Heart left ventricle (tissue), 16 donors: Measurements from ENCODE around the gene KNG1. TPM values are rescaled to one million over a fixed set of nuclear protein-coding genes. Genes with fewer than 3 reads are reported as not detected.

Experiments
- ATAC-seq, 4 donors: fragments of 200-7000 bp; cut with Tn5 transposase; one replicate each; pipeline ENCODE4 v1.9.1; 2020 to 2022; ENCODE audit warnings: moderate library complexity in 4 of 4, mild to moderate bottlenecking in 3 of 4, moderate number of reproducible peaks in 1 of 4
- DNase-seq, 5 donors: peaks; one replicate each; pipeline ENCODE4 v3.0.0-alpha.2; 2020
- H3K27ac ChIP-seq, 12 donors: fragments of 200-600 bp; sonication (generic) in 4 of 12; one replicate each; pipeline versions ENCODE4 v1.5.0 to v1.8.0; 2016 to 2022; ENCODE audit warnings: mild to moderate bottlenecking in 2 of 12
- H3K27me3 ChIP-seq, 9 donors: fragments of 200-600 bp; sonication (generic) in 2 of 9; one replicate each; pipeline versions ENCODE4 v1.5.1 to v1.8.0; 2016 to 2022; ENCODE audit warnings: mild to moderate bottlenecking in 3 of 9
- H3K36me3 ChIP-seq, 9 donors: fragments of 200-600 bp; sonication (generic) in 2 of 9; one replicate each; pipeline versions ENCODE4 v1.5.0 to v1.8.0; 2018 to 2022; ENCODE audit warnings: mild to moderate bottlenecking in 2 of 9
- H3K4me1 ChIP-seq, 12 donors: fragments of 200-600 bp; sonication (generic) in 4 of 12; one replicate each; pipeline versions ENCODE4 v1.5.0 to v1.8.0; 2016 to 2022; ENCODE audit warnings: mild to moderate bottlenecking in 3 of 12
- H3K4me3 ChIP-seq, 12 donors: fragments of 200-600 bp; sonication (generic) in 4 of 12; one replicate each; pipeline versions ENCODE4 v1.5.0 to v1.8.0; 2017 to 2022; ENCODE audit warnings: mild to moderate bottlenecking in 9 of 12, moderate library complexity in 4 of 12
- H3K9me3 ChIP-seq, 12 donors: fragments of 200-600 bp; sonication (generic) in 4 of 12; one replicate each; pipeline versions ENCODE4 v1.5.0 to v1.8.0; 2016 to 2022; ENCODE audit warnings: mild to moderate bottlenecking in 1 of 12
- CTCF ChIP-seq, 12 donors: fragments of 200-600 bp; sonication (generic) in 4 of 12; IDR thresholded peaks; one replicate each; pipeline versions ENCODE4 v1.5.0 to v1.8.0; 2018 to 2022; ENCODE audit warnings: antibody characterized with exemption in 12 of 12, mild to moderate bottlenecking in 5 of 12
- POLR2A ChIP-seq, 2 donors: fragments of 450-650 bp; IDR thresholded peaks; one replicate each; pipeline ENCODE4 v1.6.1; 2017; ENCODE audit warnings: antibody characterized with exemption in 2 of 2, mild to moderate bottlenecking in 2 of 2, moderate library complexity in 2 of 2
- WGBS, 4 donors: extraction: QIAGEN DNeasy Blood & Tissue Kit in 2 of 4; methylation state at CpG; one replicate each; pipeline versions ENCODE4 v1.1.5 to v1.1.7; 2013 to 2018; 5-methylcytosine and 5-hydroxymethylcytosine counted together
- intact Hi-C, 10 donors: fragments of 100-400 bp; cut with DNase I; formaldehyde crosslinking; loops; one replicate each; pipeline versions ENCODE4 v1.11.1 to v1.14.2; 2022
- long read RNA-seq, 3 donors: library from polyadenylated mRNA; unstranded; transcript quantifications; one replicate each; pipeline ENCODE4 v2.0.0, GENCODE V29; 2020 to 2021
- polyA plus RNA-seq, 2 donors: library from polyadenylated mRNA; stranded (reverse); fragments of 200-250 nt; gene quantifications; one replicate each; pipeline ENCODE4 v1.2.3, GENCODE V29; 2013
- total RNA-seq, 9 donors: library from RNA; depleted of rRNA in 2 of 9; stranded (reverse); fragments of >200 nt in 2 of 9; fragmentation: NEBNext Ultra II Directional in 3 of 9; extraction: Animal tissue kit (Norgen Biotek cat#: 25700) in 3 of 9; gene quantifications; one replicate each; pipeline versions ENCODE4 v1.1.0 to v1.2.4, GENCODE V29; 2016 to 2023
- donor health status: ischemic (EF 13 %, LVEDD 7.1; RV severe dilation, severe dysfunction).
- donor health status: healthy with polysubstance abuse.
- donor health status: DM: no; HTN: yes; CAD: no.
- donor health status: DM: no; HTN: no; CAD: no.
- donor health status: ischemic (EF 25% LVEDD 6.9; RV normal size, moderate dysfunction).
- donor health status: ischemic (EF 25% LVEDD 5.7; RV mildly dilated, moderate dysfunction).
- donor health status: healthy.
- donor health status: DM: yes; HTN: yes; CAD: no.
- donor health status: ischemic (EF 35%, LVEDD 5.7; RV mildly dilated, moderate dysfunction).
- donor health status: nonischemic (EF 11% LVEDD 7.7; RV severe dilation, severe dysfunction).
- donor health status: DM: yes; HTN: yes; CAD: no.
- donor health status: PGD.
- donor health status: ischemic (EF 29% LVEDD 5.4; RV normal size, mild dysfunction).
- donor health status: nonischemic (EF 23%, LVEDD 6.1; RV moderate dilation, normal function).

Gene KNG1
- total RNA-seq, result 1 to 10 TPM in 1 of 9 donors, under 1 TPM in 4, not detected in 4; 0.17 to 1.0 (median 0.24) TPM
- under 1 TPM in 1 of 2 donors, not detected in 1; 0.11 TPM for polyA plus RNA-seq
- long read RNA-seq, donor 1, partial matches to known transcripts, result 0 of 2 reads
- long read RNA-seq, donor 1, other reads (novel, unspliced or antisense), result 0 of 2 reads
- long read RNA-seq, donor 2, partial matches to known transcripts, result 0 of 4 reads
- long read RNA-seq, donor 2, other reads (novel, unspliced or antisense), result 0 of 4 reads
- long read RNA-seq, donor 3, result 0 reads

- DNase-seq (no peak), ATAC-seq (no peak)
- Histone ChIP-seq H3K36me3 (no peaks in the 10 kb centered on the region), H3K27ac (no peak within 1 kb of the TSS), H3K4me3 (no peak within 1 kb of the TSS), H3K9me3 (no peaks in the 10 kb centered on the region), H3K27me3 (no peaks in the 10 kb centered on the region), H3K4me1 (peaks cover 0 to 9% (median 0%) of the 10 kb centered on the region in 12 donors)
- no peak for TF ChIP-seq POLR2A (IDR thresholded peaks at IDR 0.05)
- no peak for TF ChIP-seq CTCF (IDR thresholded peaks at IDR 0.05)
- intact Hi-C loops, result no loop called here
- 49 to 66% (median 65%) methylated on average over 3 of the region's 3 CpGs for WGBS, 4 donors
Observed at GRCh38 chr3:186717039-186717457, at the start of gene KNG1. Gene KNG1, plus strand, starts transcription at chr3:186717359. Its CDS starts 184 bp downstream, at chr3:186717543.

- Histone ChIP-seq H3K27ac (no peak overlapping the region), H3K4me3 (no peak overlapping the region), H3K27me3 (peaks cover 0 to 17% (median 0%) of the 10 kb centered on the region in 9 donors), H3K36me3 (no peaks in the 10 kb centered on the region), H3K9me3 (no peaks in the 10 kb centered on the region), H3K4me1 (no peaks in the 10 kb centered on the region)
- DNase-seq, result no peak
- intact Hi-C loops, result no loop called here
- ATAC-seq, result no peak
- 67 to 72% (median 69%) methylated on average over 6 of the region's 6 CpGs for WGBS, 4 donors
- no peak for TF ChIP-seq POLR2A (IDR thresholded peaks at IDR 0.05)
Observed at GRCh38 chr3:186668426-186668825, 48.7 kb upstream of the KNG1 start.

- Histone ChIP-seq H3K9me3 (no peaks in the 10 kb centered on the region), H3K27ac (no peak overlapping the region), H3K36me3 (no peaks in the 10 kb centered on the region), H3K4me3 (no peak overlapping the region), H3K4me1 (no peaks in the 10 kb centered on the region), H3K27me3 (peaks cover 0 to 20% (median 0%) of the 10 kb centered on the region in 9 donors)
- no peak for TF ChIP-seq POLR2A (IDR thresholded peaks at IDR 0.05)
- TF ChIP-seq CTCF (IDR thresholded peaks at IDR 0.05), result no peak
- 63 to 79% (median 73%) methylated on average over 2 of the region's 2 CpGs for WGBS, 4 donors
- DNase-seq (no peak), ATAC-seq (no peak)
- intact Hi-C loops, result no loop called here
Observed at GRCh38 chr3:186669378-186670084, 47.6 kb upstream of the KNG1 start.

- no peaks in the 10 kb centered on the region for H3K4me1 ChIP-seq
- TF ChIP-seq CTCF (IDR thresholded peaks at IDR 0.05), result no peak
- no peak for TF ChIP-seq POLR2A (IDR thresholded peaks at IDR 0.05)
- no peaks in the 10 kb centered on the region for H3K36me3 ChIP-seq
- intact Hi-C loops, result no loop called here
- H3K4me3 ChIP-seq, result no peak overlapping the region
- no peaks in the 10 kb centered on the region for H3K9me3 ChIP-seq
- H3K27me3 ChIP-seq, result peaks cover 0 to 22% (median 0%) of the 10 kb centered on the region in 9 donors
- ATAC-seq, result no peak
- no peak overlapping the region for H3K27ac ChIP-seq
- DNase-seq, result no peak
Observed at GRCh38 chr3:186670155-186670554, 47.0 kb upstream of the KNG1 start.
